ENCODE results near the gene C15orf39.

GRCh38 chr15:75197062-75197630 lies 4.5 kb upstream of the C15orf39 start:
- TF ChIP-seq EZH2phosphoT487 (IDR thresholded peaks at IDR 0.05; ENCODE audit: borderline replicate concordance, low read length) (no peak), CTCF (IDR thresholded peaks at IDR 0.05; ENCODE audit: low read depth, low read length, poor library complexity, severe bottlenecking) (no peak)

Data from DOHH2 (cell line).